A673 (cell line): ENCODE measurements around the gene AREG.

Experiments used
- CTCF ChIP-seq: fragments of 300-800, 200-600 bp; sonication (generic); conservative IDR thresholded peaks from 2 replicates; pipeline ENCODE4 v1.5.1; 2017; ENCODE audit warnings: low read depth, mild to moderate bottlenecking, antibody characterized with exemption, low read length, moderate library complexity, mixed read lengths
- EZH2 ChIP-seq: fragments of 200-600 bp; sonication (generic); IDR thresholded peaks from 2 replicates; pipeline ENCODE4 v1.6.1; 2017; ENCODE audit warnings: borderline replicate concordance, low read depth, mild to moderate bottlenecking, mixed read lengths, antibody characterized with exemption, low read length; ENCODE audit not compliant: poor library complexity, severe bottlenecking

- no peak for TF ChIP-seq CTCF
- no peak for TF ChIP-seq EZH2
Observed at GRCh38 chr4:74453037-74453635, 8.2 kb downstream of the AREG start.
